Smooth muscle cell of the umbilical artery (primary cell): ENCODE data around the gene MUC13. TPM values are rescaled to one million over a fixed set of nuclear protein-coding genes. Genes with fewer than 3 reads are reported as not detected.

Source experiments
- total RNA-seq: library from RNA; depleted of rRNA; stranded (reverse); fragments of >200 nt; gene quantifications from 2 replicates; pipeline ENCODE4 v1.2.3, GENCODE V29; 2014

MUC13 gene
- not detected in 2 replicates for total RNA-seq

GRCh38 chr3:124934577-124934976 is at the start of gene MUC13:
Gene MUC13, minus strand, starts transcription at chr3:124934751. Its CDS starts 39 bp downstream, at chr3:124934712.

GRCh38 chr3:124887177-124887931 is 47.2 kb downstream of the MUC13 start, which contains the start of gene ITGB5:
Gene ITGB5, minus strand, starts transcription at chr3:124887365. Its CDS starts 365 bp downstream, at chr3:124887000.

Other genes starting within 250 kb of the MUC13 start
- gene UMPS, start 204.3 kb downstream of the MUC13 start, total RNA-seq: 25.5 and 31.9 TPM in 2 replicates
- 502 and 663 TPM in 2 replicates for gene ITGB5, start 47.4 kb downstream of the MUC13 start, total RNA-seq
- 282 and 304 TPM in 2 replicates for gene HEG1, start 121.2 kb upstream of the MUC13 start, total RNA-seq